GM12878 (cell line): ENCODE data around the gene MED22. TPM values are rescaled to one million over a fixed set of nuclear protein-coding genes. Genes with fewer than 3 reads are reported as not detected.

ENCODE experiments used
- ATAC-seq: fragments of 200-7000 bp; cut with Tn5 transposase; 3 replicates; pipeline ENCODE4 v1.9.1; 2020; ENCODE audit warnings: mild to moderate bottlenecking, moderate library complexity
- BruUV-seq: library from RNA; stranded (reverse); fragments of 400-500 nt; replicated peaks from 2 replicates; lab custom pipeline; 2021; lab: Mats Ljungman, UMichigan
- CTCF ChIA-PET: fragments of 300-600 bp; sonication (Branson Sonifier 250); formaldehyde crosslinking; extraction: SDS; loops from one replicate; lab custom pipeline; 2021; ENCODE audit warnings: inconsistent platforms; lab: Yijun Ruan, JAX
- POLR2A ChIA-PET: fragments of 350-600 bp; formaldehyde crosslinking; extraction: SDS; loops from one replicate; lab custom pipeline; 2021; ENCODE audit warnings: inconsistent platforms; lab: Charles Lee
- RAD21 ChIA-PET: fragments of 300-600 bp; sonication (Branson Sonifier 250); formaldehyde crosslinking; loops from one replicate; lab custom pipeline; 2023; ENCODE audit warnings: antibody characterized with exemption; ENCODE audit not compliant: unreplicated experiment; lab: Charles Lee
- SMC1A ChIA-PET: fragments of 300-600 bp; sonication (Branson Sonifier 250); formaldehyde crosslinking; loops from one replicate; lab custom pipeline; 2023; ENCODE audit not compliant: unreplicated experiment, uncharacterized antibody; lab: Charles Lee
- DNase-seq: peaks from one replicate; pipeline ENCODE4 v3.0.0-alpha.2; 2011; ENCODE audit warnings: low read depth, low spot score
- FAIRE-seq: peaks from 3 replicates; lab custom pipeline; 2011; peaks lifted over from hg19 to GRCh38; lab: Jason Lieb, UNC
- H2AFZ ChIP-seq: 2 replicates; pipeline ENCODE4 v1.6.0; 2011; ENCODE audit warnings: low read depth, low read length, control low read depth; ENCODE audit not compliant: control insufficient read depth
- H3K27ac ChIP-seq: 2 replicates; pipeline ENCODE4 v1.5.1; 2011; ENCODE audit warnings: control low read depth; ENCODE audit not compliant: control insufficient read depth, insufficient read depth
- H3K27me3 ChIP-seq, 2 experiments: replicated peaks in 1 of 2; 2 replicates each; pipeline versions ENCODE4 v1.6.0 to v1.6.1; 2011; ENCODE audit warnings: low read length in 1 of 2; ENCODE audit not compliant: control insufficient read depth in 2 of 2, insufficient read depth in 2 of 2
- H3K36me3 ChIP-seq, 2 experiments: 2 replicates each; pipeline ENCODE4 v1.5.1; 2011; ENCODE audit warnings: low read length in 1 of 2; ENCODE audit not compliant: control insufficient read depth in 2 of 2, insufficient read depth in 2 of 2
- H3K4me1 ChIP-seq: 2 replicates; pipeline ENCODE4 v1.6.1; 2011; ENCODE audit warnings: mild to moderate bottlenecking, low read length, moderate library complexity, mixed read lengths; ENCODE audit not compliant: control insufficient read depth, insufficient read depth
- H3K4me2 ChIP-seq: 2 replicates; pipeline ENCODE4 v1.6.0; 2011; ENCODE audit warnings: control low read depth; ENCODE audit not compliant: control insufficient read depth, insufficient read depth
- H3K4me3 ChIP-seq: fragments of 200-600 bp; sonication (generic); 2 replicates; pipeline ENCODE4 v1.5.1; 2016
- H3K79me2 ChIP-seq: 2 replicates; pipeline ENCODE4 v1.6.0; 2011; ENCODE audit warnings: low read length; ENCODE audit not compliant: control insufficient read depth, insufficient read depth
- H3K9ac ChIP-seq: 2 replicates; pipeline ENCODE4 v1.8.0; 2011; ENCODE audit warnings: low read length, control low read depth, mixed read lengths; ENCODE audit not compliant: control insufficient read depth, insufficient read depth
- H3K9me3 ChIP-seq: replicated peaks from 3 replicates; pipeline ENCODE4 v1.5.1; 2011; ENCODE audit warnings: mild to moderate bottlenecking, low read length; ENCODE audit not compliant: control insufficient read depth, insufficient read depth
- H4K20me1 ChIP-seq: 2 replicates; pipeline ENCODE4 v1.6.0; 2011; ENCODE audit not compliant: control insufficient read depth, insufficient read depth
- CHD2 ChIP-seq: IDR thresholded peaks from 2 replicates; pipeline ENCODE4 v1.6.1; 2011; ENCODE audit warnings: low read depth, low read length, improper control_type of control experiment, borderline replicate concordance
- DPF2 ChIP-seq: fragments of 450-650 bp; IDR thresholded peaks from 2 replicates; pipeline ENCODE4 v1.6.1; 2017; ENCODE audit warnings: mild to moderate bottlenecking
- HDGF ChIP-seq: fragments of 450-650 bp; IDR thresholded peaks from 2 replicates; pipeline ENCODE4 v1.6.1; 2016; ENCODE audit warnings: antibody characterized with exemption
- POLR2AphosphoS5 ChIP-seq: IDR thresholded peaks from 2 replicates; pipeline ENCODE4 v1.6.1; 2011; ENCODE audit warnings: mild to moderate bottlenecking, low read length, inconsistent platforms
- WRNIP1 ChIP-seq: IDR thresholded peaks from 2 replicates; pipeline ENCODE4 v1.6.1; 2011; ENCODE audit warnings: low read depth, low read length, improper control_type of control experiment, borderline replicate concordance
- WGBS: methylation state at CpG from one replicate; pipeline ENCODE4 v1.1.6; 2016; ENCODE audit warnings: low lambda C conversion rate; ENCODE audit not compliant: insufficient replicate concordance, insufficient coverage; ENCODE audit errors: missing lambda C conversion rate; 5-methylcytosine and 5-hydroxymethylcytosine counted together
- in situ Hi-C: fragments of 300-500 bp; cut with MboI; formaldehyde crosslinking; loops from 9 replicates; pipeline ENCODE4 v1.14.3; 2018; ENCODE audit warnings: mixed read lengths
- intact Hi-C: fragments of 100-400 bp; cut with micrococcal nuclease; formaldehyde crosslinking; loops from one replicate; pipeline ENCODE4 v1.14.2; 2022; ENCODE audit not compliant: unreplicated experiment
- polyA plus RNA-seq, 11 experiments: library from polyadenylated mRNA; depleted of rRNA in 4 of 11; unstranded in 6 of 11; stranded (reverse) in 5 of 11; fragments of >200 nt; fragmentation: Nextera tagmentation in 4 of 11; fragmentation: Illumina TruSeq in 1 of 11; extraction: Ambion mirVana in 4 of 11; extraction: Trizol in 1 of 11; gene quantifications; 1 replicate in 1 of 11; 2 replicates in 10 of 11; pipeline versions ENCODE4 v1.2.1 to v1.2.3, GENCODE V29; 2011 to 2016; ENCODE audit warnings: inconsistent platforms in 2 of 11, missing spikeins in 2 of 11, low read depth in 1 of 11
- total RNA-seq, 4 experiments: library from RNA; depleted of rRNA in 3 of 4; stranded (reverse); fragments of >200 nt in 3 of 4; fragmentation: Illumina TruSeq in 1 of 4; extraction: Trizol in 1 of 4; gene quantifications; 2 replicates each; pipeline versions ENCODE4 v1.2.1 to v1.2.3, GENCODE V29; 2013 to 2021
- TF ChIP-seq, protein P1 (sequence below): fragments of 450-650 bp; IDR thresholded peaks from 2 replicates; pipeline ENCODE4 v1.6.1; 2017; ENCODE audit warnings: borderline replicate concordance
- TF ChIP-seq, protein P2 (sequence below): IDR thresholded peaks from 2 replicates; pipeline ENCODE4 v1.6.1; 2011; ENCODE audit warnings: mild to moderate bottlenecking, low read depth, low read length, moderate library complexity; ENCODE audit not compliant: insufficient replicate concordance

MED22 gene
- total and polyA plus RNA-seq, 10 of the 15 experiments (the other 5 are each of a cell fraction or from before 2014, with no cell fraction given): 1.4 to 42.1 (median 24.6) TPM

DNA sequence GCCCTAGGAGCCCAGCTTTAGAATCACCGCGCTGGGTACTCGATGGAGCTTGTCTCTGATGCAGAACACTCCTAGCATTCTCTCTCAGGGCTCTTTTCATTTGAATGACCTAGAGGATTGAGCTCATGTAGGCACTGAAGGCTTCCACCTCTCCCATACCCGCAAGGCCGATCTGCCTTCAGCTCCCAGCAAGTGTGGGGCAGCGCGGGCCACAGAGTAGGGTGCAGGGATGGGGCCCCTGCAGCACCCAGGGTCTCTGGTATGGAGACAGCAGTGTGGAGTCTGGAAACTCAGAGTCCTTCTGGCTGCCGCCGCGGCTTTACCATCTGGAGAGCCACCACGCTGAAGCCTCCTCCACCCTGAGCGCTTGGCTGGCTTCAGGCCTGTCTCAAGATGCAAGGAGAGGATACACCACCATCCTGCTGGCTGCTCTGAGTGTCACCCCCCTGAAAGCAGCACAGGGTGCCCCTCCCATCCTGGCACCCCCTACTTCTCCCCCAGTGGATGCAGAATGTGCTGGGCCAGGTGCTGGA is 41.2 kb upstream of the MED22 start (continued):
- TF ChIP-seq, protein P1, sequence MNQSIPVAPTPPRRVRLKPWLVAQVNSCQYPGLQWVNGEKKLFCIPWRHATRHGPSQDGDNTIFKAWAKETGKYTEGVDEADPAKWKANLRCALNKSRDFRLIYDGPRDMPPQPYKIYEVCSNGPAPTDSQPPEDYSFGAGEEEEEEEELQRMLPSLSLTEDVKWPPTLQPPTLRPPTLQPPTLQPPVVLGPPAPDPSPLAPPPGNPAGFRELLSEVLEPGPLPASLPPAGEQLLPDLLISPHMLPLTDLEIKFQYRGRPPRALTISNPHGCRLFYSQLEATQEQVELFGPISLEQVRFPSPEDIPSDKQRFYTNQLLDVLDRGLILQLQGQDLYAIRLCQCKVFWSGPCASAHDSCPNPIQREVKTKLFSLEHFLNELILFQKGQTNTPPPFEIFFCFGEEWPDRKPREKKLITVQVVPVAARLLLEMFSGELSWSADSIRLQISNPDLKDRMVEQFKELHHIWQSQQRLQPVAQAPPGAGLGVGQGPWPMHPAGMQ: no peak
- TF ChIP-seq, protein P2, sequence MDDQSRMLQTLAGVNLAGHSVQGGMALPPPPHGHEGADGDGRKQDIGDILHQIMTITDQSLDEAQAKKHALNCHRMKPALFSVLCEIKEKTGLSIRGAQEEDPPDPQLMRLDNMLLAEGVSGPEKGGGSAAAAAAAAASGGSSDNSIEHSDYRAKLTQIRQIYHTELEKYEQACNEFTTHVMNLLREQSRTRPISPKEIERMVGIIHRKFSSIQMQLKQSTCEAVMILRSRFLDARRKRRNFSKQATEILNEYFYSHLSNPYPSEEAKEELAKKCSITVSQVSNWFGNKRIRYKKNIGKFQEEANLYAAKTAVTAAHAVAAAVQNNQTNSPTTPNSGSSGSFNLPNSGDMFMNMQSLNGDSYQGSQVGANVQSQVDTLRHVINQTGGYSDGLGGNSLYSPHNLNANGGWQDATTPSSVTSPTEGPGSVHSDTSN: no peak
- TF ChIP-seq, all 136 proteins: peak for 0

- FAIRE-seq (no peak), DNase-seq (no peak), ATAC-seq (no peak)
- WGBS: 40% methylated on average over 9 of the region's 9 CpGs
- H3K4me3 ChIP-seq: no peak overlapping the region
- SMC1A ChIA-PET: no interaction called here
- RAD21 ChIA-PET: no interaction called here
- H3K36me3 ChIP-seq: no peaks in the 10 kb centered on the region
- H3K27me3 ChIP-seq: no peaks in the 10 kb centered on the region
- in situ Hi-C loops (no loop called here), intact Hi-C loops (no loop called here)
- no peak for TF ChIP-seq DPF2
- no peak for TF ChIP-seq CHD2
- TF ChIP-seq WRNIP1: no peak
- no peak for TF ChIP-seq POLR2AphosphoS5
- TF ChIP-seq HDGF: no peak
- POLR2A ChIA-PET: interaction anchor here (0.7 kb wide), 1 partner anchor 412 kb away, joined by 3 read pairs; no protein-coding TSS in a partner anchor
- no peak overlapping the region for H2AFZ ChIP-seq
- H3K4me1 ChIP-seq: no peaks in the 10 kb centered on the region
- H4K20me1 ChIP-seq: no peaks in the 10 kb centered on the region
- no peak overlapping the region for H3K9ac ChIP-seq
- H3K79me2 ChIP-seq: no peaks in the 10 kb centered on the region
- H3K27ac ChIP-seq: no peak overlapping the region
- H3K4me2 ChIP-seq: no peak overlapping the region
- CTCF ChIA-PET: interaction anchor here (1.3 kb wide), 1 partner anchor 11 kb away, joined by 3 read pairs; the partner anchor contains the start of gene STKLD1
- no TSS peak for BruUV-seq
- no peaks in the 10 kb centered on the region for H3K9me3 ChIP-seq
Observed at GRCh38 chr9:133387680-133388079, 39.7 kb upstream of the MED22 start.
